ENCODE data around the gene GBF1. TPM values are rescaled to one million over a fixed set of nuclear protein-coding genes. Genes with fewer than 3 reads are reported as not detected.

Gene GBF1
- total and polyA plus RNA-seq, 4 donors: 6.0 to 27.2 (median 15.2) TPM

GRCh38 chr10:102243309-102243708 is 2.0 kb upstream of the GBF1 start (continued):
- TF ChIP-seq CTCF (IDR thresholded peaks at IDR 0.05; ENCODE audit: low read depth, low read length, missing input control): no peak

- H3K9ac ChIP-seq (ENCODE audit: low read depth in 1 of 2, low read length in 2 of 2): peak overlapping the region; percentile 72 to 75
- peak overlapping the region; percentile 46 to 99 (median 95) for H3K4me3 ChIP-seq (ENCODE audit: low read depth in 1 of 3, low read length in 3 of 3)
- DNase-seq (ENCODE audit: low spot score): no peak
- TF ChIP-seq SP1 (IDR thresholded peaks at IDR 0.05) (no peak), NR2F2 (IDR thresholded peaks at IDR 0.05) (peak; percentile 7)
- peaks cover 8 to 45% (median 39%) of the 10 kb centered on the region in 4 donors for H3K4me1 ChIP-seq (ENCODE audit: control insufficient read depth in 4 of 4, insufficient read depth in 4 of 4, low read length in 3 of 4)
- WGBS: under 1% methylated on average over 4 of the region's 4 CpGs
- H3K27me3 ChIP-seq (ENCODE audit: control insufficient read depth in 4 of 4, insufficient read depth in 4 of 4, low read length in 3 of 4): no peaks in the 10 kb centered on the region
- H3K36me3 ChIP-seq (ENCODE audit: control insufficient read depth in 4 of 4, insufficient read depth in 3 of 4, low read depth in 1 of 4, low read length in 3 of 4): peaks cover 0 to 2% (median 0%) of the 10 kb centered on the region in 4 donors
- no peaks in the 10 kb centered on the region for H3K9me3 ChIP-seq (ENCODE audit: control insufficient read depth in 4 of 4, low read length in 3 of 4)
- H3K27ac ChIP-seq (ENCODE audit: low read depth in 1 of 2, low read length in 2 of 2): peak overlapping the region; percentile 78 to 80
Measured at GRCh38 chr10:102245932-102246251, 560 bp downstream of the GBF1 start.

GRCh38 chr10:102246261-102246660 is 929 bp downstream of the GBF1 start:
- Histone ChIP-seq H3K36me3 (ENCODE audit: control insufficient read depth in 4 of 4, insufficient read depth in 3 of 4, low read depth in 1 of 4, low read length in 3 of 4) (peaks cover 0 to 2% (median 0%) of the 10 kb centered on the region in 4 donors), H3K4me1 (ENCODE audit: control insufficient read depth in 4 of 4, insufficient read depth in 4 of 4, low read length in 3 of 4) (peaks cover 5 to 42% (median 36%) of the 10 kb centered on the region in 4 donors), H3K9me3 (ENCODE audit: control insufficient read depth in 4 of 4, low read length in 3 of 4) (no peaks in the 10 kb centered on the region), H3K9ac (ENCODE audit: low read depth in 1 of 2, low read length in 2 of 2) (peak overlapping the region; percentile 72 to 75), H3K4me3 (ENCODE audit: low read depth in 1 of 3, low read length in 3 of 3) (peak overlapping the region; percentile 46 to 99 (median 95)), H3K27ac (ENCODE audit: low read depth in 1 of 2, low read length in 2 of 2) (no peak overlapping the region), H3K27me3 (ENCODE audit: control insufficient read depth in 4 of 4, insufficient read depth in 4 of 4, low read length in 3 of 4) (no peaks in the 10 kb centered on the region)
- TF ChIP-seq REST (IDR thresholded peaks at IDR 0.05) (no peak), MAX (IDR thresholded peaks at IDR 0.05) (no peak), HNF4G (IDR thresholded peaks at IDR 0.05) (no peak), FOXA2 (IDR thresholded peaks at IDR 0.05) (no peak)
- WGBS: 11% methylated on average over 3 of the region's 3 CpGs
- DNase-seq (ENCODE audit: low spot score): no peak

GRCh38 chr10:102247734-102248133 is 2.4 kb downstream of the GBF1 start:
- Histone ChIP-seq H3K27me3 (ENCODE audit: control insufficient read depth in 4 of 4, insufficient read depth in 4 of 4, low read length in 3 of 4) (no peaks in the 10 kb centered on the region), H3K9me3 (ENCODE audit: control insufficient read depth in 4 of 4, low read length in 3 of 4) (no peaks in the 10 kb centered on the region), H3K27ac (ENCODE audit: low read depth in 1 of 2, low read length in 2 of 2) (no peak overlapping the region), H3K36me3 (ENCODE audit: control insufficient read depth in 4 of 4, insufficient read depth in 3 of 4, low read depth in 1 of 4, low read length in 3 of 4) (peaks cover 0 to 2% (median 0%) of the 10 kb centered on the region in 4 donors), H3K4me3 (ENCODE audit: low read depth in 1 of 3, low read length in 3 of 3) (no peak overlapping the region), H3K4me1 (ENCODE audit: control insufficient read depth in 4 of 4, insufficient read depth in 4 of 4, low read length in 3 of 4) (peaks cover 4 to 32% (median 30%) of the 10 kb centered on the region in 4 donors), H3K9ac (ENCODE audit: low read depth in 1 of 2, low read length in 2 of 2) (no peak overlapping the region)
- DNase-seq (ENCODE audit: low spot score): no peak
- TF ChIP-seq ATF3 (IDR thresholded peaks at IDR 0.05): no peak
- no peak for TF ChIP-seq JUND (IDR thresholded peaks at IDR 0.05)
- no peak for TF ChIP-seq EGR1 (IDR thresholded peaks at IDR 0.05; ENCODE audit: low read depth in 2 of 2)
- TF ChIP-seq RAD21 (IDR thresholded peaks at IDR 0.05): no peak
- TF ChIP-seq MAX (IDR thresholded peaks at IDR 0.05): no peak
- no peak for TF ChIP-seq YY1 (IDR thresholded peaks at IDR 0.05)
- TF ChIP-seq FOXA1 (IDR thresholded peaks at IDR 0.05): no peak
- TF ChIP-seq GABPA (IDR thresholded peaks at IDR 0.05 in 1 of 2, conservative IDR thresholded peaks at IDR 0.05 in 1 of 2): no peak
- no peak for TF ChIP-seq TAF1 (conservative IDR thresholded peaks at IDR 0.05)
- no peak for TF ChIP-seq REST (IDR thresholded peaks at IDR 0.05)
- TF ChIP-seq FOXA2 (IDR thresholded peaks at IDR 0.05): no peak
- TF ChIP-seq HNF4A (conservative IDR thresholded peaks at IDR 0.05): no peak
- no peak for TF ChIP-seq NR2F2 (IDR thresholded peaks at IDR 0.05)
